Activated CD8-positive, alpha-beta memory T cell treated with anti-CD3 and anti-CD28 coated beads, Interleukin-2, amount 50 U/mL, for 24 hours (primary cell): ENCODE results near the gene COL6A3.

ENCODE experiments used
- DNase-seq: peaks from one replicate; pipeline ENCODE4 v3.0.0-alpha.2; 2020; ENCODE audit errors: extremely low read depth

COL6A3 gene

DNA sequence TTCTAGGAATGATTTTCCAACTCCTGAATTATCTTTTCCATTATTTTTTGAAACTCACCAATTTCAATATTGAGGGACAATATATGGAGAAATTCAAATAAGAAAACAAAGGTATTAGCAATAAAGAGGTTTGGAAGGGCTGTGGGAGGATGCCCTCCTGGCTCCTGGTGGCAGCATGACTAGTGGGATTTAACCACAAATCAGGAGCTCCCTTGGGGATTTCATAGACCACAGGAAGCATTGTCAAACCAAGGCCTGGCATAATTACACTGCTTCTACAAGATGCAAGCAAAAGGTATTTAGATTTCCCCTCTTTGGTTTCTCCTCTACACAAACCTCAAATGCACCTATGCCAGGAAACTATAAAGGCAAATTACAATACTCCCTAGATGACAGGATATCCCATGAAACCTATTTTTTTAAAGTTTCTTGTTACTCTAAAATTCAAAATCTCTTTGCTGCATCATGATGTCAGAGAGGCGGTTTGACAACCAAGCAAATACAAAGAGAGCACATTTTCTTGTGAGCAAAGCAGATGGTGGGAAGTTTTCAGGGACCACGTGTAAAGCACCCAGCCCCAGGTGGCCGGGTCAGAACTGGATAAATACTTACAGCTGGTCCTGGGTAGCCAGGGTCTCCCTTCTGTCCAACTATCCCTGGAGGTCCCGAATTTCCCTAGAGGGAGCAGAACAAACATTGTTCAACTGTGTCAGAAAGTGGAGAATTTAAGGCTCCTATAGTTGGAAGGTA, 67.9 kb downstream of the COL6A3 start:
- DNase-seq, result no peak

DNA sequence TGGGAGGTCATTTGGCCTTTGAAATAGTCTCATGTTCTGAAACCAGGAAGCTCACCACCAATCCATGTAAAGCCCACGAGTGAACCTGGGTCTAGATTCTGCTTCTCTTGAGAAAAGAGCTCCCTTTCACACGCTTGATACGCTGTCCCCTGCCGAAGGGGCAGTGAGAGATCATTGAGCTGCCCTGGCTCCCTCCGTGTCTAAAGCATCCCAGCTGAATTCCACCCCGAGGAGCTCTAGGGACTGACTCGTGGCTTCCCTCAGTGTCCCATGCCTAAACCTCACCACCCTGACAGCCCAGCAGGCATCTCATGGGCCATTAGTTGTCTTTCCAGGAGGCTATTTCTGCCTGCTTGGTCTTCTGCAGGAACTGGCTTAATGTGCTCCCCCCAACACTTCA, 68.6 kb downstream of the COL6A3 start:
- no peak for DNase-seq

DNA sequence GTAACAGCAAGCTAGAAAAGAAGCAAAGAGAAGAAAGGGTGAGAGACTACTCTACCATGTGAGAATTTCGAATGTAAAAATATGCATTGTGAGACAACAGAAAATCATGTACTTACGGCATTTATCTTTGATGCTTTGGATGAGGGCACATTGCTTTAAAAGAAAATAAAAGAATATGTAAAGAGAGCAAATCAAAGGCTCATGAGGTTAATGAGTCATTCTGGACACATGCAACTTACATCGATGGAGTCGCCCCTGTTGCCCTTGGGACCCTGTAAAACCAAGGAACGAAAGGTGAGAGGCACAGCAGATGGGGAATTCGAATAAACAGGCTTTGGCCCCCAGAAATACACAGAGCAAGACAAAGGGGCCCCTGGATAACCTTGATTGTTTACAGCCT, 69.0 kb downstream of the COL6A3 start:
- no peak for DNase-seq

DNA sequence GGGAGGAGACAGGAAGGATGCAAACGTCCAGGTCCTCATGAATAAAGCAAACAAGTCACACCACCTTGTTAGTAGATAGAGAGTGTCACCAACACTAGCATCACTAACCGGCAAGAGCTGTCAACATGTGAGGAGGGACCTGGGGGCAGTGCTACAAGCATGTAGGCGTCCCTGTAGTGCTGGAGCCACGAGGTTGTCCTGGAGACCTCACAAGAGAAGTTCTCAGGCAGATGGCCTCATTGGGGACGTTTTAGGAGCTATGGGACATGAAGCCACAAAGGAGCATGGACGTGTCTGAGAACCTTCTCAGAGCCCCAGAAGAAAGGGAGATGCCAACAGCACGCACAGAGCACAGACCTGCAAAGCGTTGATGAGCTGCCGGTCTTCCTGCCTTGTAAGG, 70.0 kb downstream of the COL6A3 start:
- DNase-seq, result no peak

DNA sequence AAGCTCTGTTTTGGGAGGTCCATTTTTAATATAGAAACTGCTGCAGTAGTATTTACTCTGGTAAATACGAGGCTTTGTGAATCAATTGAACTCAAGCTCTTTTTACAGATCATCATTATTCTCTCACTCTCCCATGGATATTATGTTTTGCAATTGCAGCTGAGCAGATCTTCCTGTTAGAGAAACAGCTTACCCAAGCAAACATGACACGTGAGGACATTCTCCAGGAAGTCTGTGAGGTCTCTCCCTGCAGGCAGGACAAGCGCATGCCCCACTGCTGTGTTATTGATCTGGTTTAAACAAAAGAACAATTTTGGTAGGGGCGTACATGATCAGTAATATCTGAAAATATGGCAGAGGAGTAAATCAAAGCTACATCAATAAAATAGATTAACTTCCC, 72.1 kb downstream of the COL6A3 start:
- DNase-seq, result no peak

DNA sequence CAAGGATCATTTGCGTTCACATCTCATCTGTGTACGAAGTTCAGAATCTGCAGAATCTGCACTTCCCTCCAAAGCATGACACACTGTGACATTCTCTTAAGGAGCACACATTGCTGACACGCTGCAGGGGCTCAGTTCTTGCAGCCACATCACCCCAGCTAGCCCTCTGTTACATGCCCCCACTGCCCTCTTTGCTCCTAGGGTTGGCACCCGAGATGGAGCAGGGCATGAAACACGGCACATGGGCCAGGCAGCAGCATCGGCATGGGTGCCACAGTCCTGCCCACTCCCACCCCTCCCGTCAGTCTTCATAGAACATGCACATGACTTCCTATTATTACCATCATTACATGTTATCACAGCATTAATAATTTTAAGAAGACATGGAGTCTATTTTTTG, 76.4 kb downstream of the COL6A3 start:
- DNase-seq, result no peak

DNA sequence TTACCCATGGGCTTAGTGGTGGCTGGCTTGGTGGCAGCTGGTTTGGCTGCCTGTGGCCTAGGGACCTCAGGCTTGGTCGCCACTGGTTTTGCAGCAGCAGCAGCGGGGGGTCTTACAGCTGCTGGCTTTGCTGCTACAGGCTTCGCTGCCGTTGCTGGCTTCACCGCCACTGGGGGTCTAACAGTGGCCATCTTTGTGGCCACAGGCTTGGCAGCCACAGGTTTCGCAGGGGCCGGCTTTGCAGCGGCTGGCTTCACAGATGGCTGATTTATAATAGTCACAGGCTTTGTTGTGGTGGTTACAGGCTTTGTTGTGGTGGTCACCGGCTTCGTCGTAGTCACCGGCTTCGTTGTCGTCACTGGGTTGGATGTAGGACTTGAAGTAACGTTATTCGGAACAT, 77.8 kb downstream of the COL6A3 start:
- DNase-seq, result no peak

DNA sequence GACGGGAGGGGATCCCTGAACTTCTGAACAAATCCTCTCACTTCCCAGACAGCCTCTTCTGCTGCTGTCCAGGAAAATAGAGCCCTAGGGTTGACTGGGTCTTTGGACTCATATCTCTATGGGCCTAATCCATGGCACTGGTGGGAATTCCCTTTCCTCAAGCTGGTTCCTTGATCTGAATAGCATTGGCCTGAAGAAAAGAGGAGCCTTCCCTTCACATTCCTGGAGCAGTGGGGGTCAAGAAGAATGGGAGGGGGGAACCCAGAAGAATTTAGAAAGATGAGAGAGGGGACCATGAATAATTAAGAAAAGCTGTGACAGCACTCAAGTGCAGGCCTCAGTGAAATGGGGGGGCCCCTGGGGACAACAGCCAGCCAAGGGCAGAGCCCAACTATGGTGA, 80.2 kb downstream of the COL6A3 start:
- DNase-seq, result no peak

DNA sequence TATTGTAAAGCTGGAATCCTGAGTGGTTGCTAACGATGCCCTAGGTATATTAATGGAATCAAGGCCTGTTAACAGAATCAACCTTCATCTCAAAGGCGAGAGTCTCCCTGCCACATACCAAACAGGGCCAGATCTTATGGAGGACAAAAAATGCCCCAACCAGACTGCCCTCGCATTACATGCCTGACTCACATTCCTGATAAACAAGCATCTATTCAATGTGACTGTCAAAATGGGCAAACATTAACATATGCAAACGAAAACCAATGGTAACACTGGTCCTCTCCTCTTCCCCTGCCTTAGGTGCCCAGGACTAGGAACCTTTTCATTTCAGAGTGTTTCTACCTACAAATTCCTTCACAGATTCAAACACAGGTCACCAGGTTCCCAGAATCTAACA, 83.4 kb downstream of the COL6A3 start:
- DNase-seq, result no peak

DNA sequence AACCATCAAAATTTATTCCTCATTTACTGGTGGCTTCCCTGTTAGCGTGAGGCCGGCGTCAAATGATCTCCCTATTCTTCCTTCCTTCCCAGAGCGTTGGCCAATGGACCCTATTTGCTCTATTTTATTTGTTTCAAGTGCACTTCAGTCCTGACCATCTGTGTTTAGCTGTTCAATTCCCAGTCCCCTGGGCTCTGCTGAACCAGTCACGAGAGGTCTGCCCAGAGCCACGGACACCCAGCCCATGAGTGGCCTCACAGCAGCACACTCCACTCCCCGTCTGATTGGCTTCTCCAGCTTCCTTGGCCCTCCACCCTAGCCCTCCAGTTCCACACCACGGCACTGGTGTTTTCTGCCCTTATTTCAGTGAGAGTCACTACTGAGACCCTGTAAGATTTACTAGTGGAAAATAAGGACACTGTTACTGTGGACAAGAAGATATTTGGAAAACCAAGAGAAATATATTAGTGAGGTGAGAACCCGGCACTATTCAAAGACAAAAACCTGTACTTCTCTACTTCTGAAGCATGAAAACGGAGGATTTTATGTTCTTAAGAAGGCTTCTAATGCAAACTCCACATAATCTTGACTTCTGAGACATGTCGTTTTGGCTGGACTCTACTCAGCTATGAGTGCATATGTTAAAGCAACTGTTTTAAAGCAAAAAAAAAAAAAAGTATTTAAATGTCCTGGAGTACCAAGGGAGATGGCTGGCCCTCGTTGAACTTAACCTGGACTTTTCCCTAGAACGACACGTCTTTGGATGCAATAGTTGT, 86.6 kb downstream of the COL6A3 start:
- no peak for DNase-seq

DNA sequence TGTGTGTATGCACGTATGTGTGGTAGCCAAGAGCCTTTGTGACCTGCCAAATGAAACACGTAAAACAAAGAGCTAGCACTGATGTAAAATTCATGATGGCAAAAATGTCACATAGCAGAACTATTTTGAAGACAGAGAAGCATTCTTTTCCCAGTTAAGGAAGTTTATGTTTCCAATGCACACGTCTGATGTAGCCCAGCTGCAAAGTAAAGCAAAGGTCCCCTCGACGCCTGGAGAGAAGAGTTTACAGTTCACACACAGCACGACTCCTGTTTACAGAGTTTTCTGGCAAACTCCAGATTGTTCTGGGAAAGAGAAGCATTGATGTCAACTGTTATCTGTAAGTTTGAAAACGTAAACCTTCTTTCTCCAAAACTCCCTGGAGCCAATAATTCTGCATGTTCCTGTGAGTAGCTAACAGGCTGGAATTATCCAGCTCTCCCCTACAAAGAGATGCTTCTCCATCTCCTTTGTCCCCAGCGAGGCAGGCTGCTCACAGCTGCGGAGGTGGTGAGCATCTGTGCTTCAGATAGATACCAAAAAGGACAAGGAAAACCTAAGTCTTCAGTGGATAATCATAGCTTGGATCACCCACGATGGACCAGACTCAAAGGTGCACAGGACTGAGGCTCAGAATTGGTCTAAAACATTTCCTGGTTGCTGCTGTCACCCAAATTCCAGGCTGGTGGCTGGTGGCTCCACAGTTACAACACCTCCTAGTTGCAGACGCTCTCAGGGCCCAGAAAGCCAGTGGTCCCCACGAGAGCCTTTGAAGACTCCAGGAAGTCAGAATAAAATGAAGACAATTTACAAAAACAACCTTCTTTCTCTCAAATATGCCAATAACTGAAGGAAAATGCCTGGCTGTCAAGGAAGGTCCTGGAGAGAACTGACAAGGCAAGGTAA, 87.4 kb downstream of the COL6A3 start:
- no peak for DNase-seq

DNA sequence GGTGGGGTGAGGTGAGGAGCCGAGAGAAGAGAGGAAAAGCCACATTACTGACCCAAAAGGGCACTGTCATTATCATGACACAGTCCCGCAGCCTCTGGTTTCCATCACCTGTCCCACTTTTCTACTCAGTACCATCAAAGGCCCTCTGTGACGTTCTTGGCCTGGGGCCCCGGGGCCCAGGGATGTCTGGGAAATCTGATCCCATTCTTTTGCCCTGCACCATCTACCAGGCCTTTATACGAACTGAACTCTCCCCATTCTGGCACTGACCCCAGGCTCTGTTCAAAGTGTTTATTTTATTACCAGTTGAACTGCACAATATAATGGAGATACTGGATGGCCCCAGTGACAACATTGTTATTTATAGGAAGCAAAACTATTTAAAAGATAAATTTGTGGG, 89.1 kb downstream of the COL6A3 start:
- no peak for DNase-seq

DNA sequence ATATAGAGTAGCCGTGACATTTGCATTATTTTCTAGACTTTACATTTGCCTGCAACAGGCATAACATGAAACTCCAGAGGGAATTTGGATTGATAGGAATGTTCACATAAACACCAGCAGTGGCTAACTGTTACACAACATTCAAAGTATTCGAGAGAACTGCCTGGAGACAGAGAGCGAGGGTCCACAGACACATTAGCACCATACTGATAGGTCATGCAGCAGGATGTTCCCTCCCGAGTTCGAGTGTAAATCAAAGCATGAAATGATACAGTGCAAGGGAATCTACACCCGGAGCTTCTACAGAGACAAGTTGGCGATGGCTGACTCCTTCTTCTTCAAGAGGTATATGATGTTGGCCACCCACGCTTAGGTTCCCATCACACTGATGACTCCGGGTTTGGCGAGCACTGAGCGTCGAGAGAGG, 89.5 kb downstream of the COL6A3 start:
- DNase-seq, result no peak

DNA sequence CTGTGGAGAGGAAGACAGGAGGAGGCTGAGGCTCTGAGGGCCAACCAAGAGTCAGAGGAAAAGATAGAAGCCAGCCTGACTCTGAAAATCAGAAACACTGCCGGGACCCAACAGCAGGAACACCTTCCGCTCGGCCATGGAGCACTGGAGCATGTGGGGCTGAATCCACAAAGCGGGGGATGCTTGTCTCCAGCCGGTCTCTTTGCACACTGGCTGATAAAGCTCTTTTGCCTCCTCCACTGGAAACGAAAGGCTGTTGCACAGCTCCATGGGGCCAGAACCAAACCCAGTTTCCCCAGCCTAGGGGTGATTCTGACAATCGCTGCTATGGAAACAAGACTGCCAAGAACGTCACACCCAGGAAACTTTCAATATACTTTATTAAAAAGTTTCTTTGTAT, 90.3 kb downstream of the COL6A3 start:
- no peak for DNase-seq

DNA sequence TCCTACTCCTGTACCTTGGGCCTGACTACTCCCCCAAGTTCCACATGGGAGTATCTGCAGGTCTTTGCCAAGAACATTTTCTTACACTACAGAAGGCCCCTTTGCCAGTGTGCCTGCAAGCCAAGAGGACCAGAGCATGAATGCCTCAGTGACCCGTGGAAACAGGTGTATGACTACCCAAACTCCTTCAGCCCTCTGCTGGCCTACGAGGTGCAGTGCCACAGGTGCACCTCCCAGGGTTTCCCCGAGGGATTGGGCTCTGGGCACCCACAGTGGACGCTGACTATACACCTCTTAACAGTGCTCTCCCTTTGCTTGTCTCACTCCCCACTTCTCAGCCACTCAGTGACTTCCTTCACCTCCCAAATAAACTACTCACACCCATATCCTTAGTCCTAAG, 91.4 kb downstream of the COL6A3 start:
- no peak for DNase-seq

DNA sequence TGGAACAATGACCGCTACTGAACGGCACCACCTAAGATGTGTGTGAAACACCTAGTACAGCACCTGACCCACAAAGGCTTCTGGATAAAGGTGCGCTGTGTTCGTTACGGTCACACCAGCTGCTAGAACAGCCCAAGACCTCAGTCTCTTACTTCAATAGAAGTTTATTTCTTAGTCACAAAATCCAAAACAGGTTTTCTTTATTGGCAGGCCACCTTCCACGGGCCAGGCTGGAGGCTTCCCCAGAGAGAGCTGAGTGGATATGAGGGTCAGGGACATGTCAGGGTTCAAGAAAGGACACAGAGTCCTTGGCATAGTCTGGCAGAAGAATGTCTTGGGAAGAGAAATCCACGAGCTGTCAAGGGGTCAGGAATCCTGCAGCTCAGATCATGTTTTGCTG, 92.2 kb downstream of the COL6A3 start:
- no peak for DNase-seq

DNA sequence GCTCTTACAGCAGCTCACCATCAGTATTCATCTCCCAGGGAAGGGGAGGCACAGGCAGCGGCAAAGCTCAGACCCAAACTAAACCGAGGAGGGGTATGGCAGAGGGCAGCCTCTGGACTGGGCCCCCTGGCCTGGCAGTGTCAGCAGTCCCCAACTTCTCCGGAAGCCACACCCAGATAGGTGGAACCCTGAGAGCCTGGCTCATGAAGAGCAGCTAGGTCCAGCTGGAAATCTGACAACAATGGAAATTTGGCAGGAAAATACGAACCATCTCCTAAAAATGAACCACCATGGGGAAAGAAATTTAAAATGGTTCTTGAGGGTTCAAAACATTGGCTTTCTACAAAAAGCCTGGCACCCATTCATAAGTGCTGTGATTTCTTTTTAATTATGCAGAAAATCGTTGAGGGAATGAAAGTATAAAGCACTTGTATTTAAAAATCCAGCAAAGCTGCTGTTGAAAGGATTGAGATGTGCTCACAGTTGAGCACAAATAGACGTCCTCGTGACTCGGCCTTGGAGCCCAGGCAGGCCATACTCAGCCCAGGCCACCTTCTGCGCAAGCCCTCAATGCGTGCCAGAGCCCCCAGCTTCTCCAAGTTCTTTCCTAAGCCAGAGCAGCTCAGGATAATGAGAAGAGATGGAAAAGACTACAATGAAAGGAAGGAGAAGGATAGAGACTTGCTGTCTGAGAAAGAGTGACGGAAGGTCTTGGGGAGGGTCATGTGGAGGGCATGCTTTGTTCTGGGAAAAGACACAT, 93.0 kb downstream of the COL6A3 start:
- DNase-seq, result no peak

DNA sequence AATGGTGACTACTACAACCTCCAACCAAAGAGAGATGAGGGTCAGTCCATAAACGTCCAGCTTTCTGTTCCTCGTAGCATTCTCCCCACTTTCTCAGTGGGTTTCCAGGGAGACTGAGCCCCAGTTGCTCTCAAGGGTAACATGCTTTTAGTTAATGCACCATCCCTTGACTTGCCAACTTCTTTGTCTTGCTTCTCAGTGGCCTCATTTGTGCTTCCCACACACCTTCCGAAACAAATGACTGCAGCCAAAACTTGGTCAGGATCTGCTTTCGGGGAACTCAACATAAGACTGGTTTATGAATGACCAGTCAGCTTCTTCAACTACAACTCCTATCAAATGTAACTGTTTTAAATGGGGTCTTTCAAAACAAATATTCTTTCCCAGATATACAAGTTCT, 94.1 kb downstream of the COL6A3 start:
- DNase-seq, result no peak

DNA sequence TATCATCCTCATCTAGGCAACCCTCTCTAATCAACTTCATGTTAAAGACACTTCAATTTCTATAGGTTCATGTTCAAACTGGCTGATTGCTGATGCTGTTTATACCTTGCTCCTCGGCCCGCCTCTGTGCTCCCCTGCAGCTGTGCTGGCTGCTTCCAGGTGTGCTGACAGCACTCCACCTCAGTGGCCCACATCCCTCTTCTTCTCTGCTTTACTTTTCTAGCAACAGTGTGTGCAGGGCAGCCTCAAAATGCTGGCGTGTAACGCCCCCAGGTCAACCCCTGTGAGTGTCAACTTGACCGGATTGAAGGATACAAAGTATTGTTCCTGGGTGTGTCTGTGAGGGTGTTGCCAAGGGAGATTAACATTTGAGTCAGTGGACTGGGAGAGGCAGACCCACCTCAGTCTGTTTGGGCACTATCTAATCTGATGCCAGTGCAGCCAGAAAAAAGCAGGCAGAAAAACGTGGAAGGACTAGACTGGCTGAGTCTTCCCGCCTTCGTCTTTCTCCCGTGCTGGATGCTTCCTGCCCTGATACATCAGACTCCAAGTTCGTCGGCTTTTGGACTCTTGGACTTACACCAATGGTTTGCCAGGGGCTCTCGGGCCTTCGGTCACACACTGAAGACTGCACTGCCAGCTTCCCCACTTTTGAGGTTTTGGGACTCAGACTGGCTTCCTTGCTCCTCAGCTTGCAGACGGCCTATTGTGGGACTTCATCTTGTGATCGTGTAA, 94.7 kb downstream of the COL6A3 start:
- DNase-seq, result no peak

DNA sequence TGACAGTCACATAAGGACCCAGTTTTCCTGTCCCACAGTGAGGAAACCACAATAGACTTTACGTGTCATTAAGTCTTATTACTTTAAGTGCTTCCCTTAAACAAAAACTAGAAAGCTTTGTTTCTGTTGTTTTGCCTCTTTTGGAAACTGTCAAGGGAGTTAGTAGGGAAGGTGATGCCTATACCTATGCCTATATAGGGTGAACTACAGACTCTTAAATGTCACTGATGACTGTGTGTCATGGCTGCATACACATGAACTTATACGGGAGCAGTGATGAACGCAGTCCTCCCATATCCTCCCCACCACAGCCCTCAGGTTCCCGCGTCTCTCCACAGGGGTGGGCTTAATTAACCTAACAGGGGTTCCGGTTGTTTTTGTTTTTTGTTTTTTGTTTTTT, 97.6 kb downstream of the COL6A3 start:
- no peak for DNase-seq

DNA sequence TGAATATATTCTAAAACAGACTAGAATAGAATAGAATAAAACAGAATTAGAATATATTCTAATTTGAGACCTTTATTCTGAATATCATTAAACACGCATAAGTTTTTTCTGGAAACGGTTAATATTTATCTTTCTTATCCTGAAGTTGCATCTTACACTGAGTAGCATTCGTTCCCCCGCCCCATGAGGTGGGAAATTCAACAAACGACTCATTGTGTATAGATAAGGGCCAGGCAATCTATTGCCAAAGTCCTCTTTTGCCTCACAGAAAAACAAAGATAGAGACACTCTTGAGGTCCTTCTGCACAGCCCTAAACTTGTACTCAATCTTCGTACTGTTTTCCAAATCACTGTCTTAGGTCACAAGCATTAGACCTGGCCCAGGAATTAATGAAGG, 98.1 kb downstream of the COL6A3 start:
- DNase-seq, result no peak
